Omental fat pad (tissue), 4 donors: ENCODE measurements around the gene HS3ST2. TPM values are rescaled to one million over a fixed set of nuclear protein-coding genes. Genes with fewer than 3 reads are reported as not detected.

ENCODE experiments used
- ATAC-seq: fragments of 150-250 bp; one replicate; pipeline ENCODE4 v1.9.1; 2016; ENCODE audit warnings: mild to moderate bottlenecking, moderate library complexity; ENCODE audit not compliant: low FRiP score
- DNase-seq: peaks from one replicate; pipeline ENCODE4 v3.0.0-alpha.2; 2019; ENCODE audit warnings: low spot score
- CTCF ChIP-seq, 3 donors: fragments of 450-650 bp; IDR thresholded peaks; one replicate each; pipeline ENCODE4 v1.5.1; 2016 to 2017; ENCODE audit warnings: antibody characterized with exemption in 3 of 3, mild to moderate bottlenecking in 3 of 3, moderate library complexity in 2 of 3
- total RNA-seq, 4 donors: library from RNA; depleted of rRNA; stranded (reverse); fragments of >200 nt; gene quantifications; one replicate each; pipeline ENCODE4 v1.1.0, GENCODE V29; 2016

Gene HS3ST2
- total RNA-seq, 4 donors from 2014 or later = 1.7 to 3.6 (median 2.5) TPM

DNA sequence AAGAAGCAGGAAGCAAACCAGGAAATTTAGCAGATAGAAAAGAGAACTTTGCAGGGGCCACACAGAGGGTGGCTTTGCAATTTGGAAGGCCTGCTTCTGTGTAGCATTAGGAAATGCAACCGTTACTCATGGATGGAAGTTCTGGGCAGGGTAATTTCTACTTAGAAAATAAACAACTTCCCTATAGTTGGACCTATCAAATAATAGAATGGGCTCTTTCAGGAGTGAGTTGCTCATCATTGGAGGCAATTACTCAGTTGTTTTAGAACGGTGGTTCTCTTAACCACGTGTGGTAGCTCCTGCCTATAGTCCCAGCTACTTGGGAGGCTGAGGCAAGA, 25.8 kb upstream of the HS3ST2 start:
- ATAC-seq = no peak
- TF ChIP-seq CTCF (IDR thresholded peaks at IDR 0.05) = no peak
- DNase-seq = no peak

DNA sequence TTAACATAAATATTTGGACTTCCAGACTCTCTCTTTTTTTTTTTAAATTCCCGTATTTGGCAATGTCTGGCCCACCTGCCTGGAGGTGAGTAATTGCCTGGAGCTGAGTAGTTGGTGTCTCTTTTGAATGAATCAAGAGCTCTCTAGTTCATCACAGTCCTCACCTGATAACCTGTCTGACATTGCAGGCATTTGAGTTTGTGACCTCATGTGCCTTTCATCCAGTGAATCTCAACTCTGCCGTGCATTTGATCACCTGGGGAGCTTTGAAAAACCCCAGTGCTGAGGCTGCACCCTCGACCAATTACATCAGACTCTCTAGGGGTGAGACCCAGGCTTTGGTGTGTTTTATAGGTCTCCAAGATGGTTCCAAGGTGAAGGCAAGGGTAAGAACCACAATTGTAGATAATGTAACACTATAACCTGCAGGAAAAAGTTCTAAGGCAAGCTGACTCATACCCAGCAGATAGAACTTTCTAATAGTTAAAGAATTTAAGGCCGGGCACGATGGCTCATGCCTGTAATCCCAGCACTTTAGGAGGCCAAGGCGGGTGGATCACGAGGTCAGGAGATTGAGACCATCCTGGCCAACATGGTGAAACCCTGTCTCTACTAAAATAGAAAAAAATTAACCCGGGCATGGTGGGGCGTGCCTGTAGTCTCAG, 24.5 kb upstream of the HS3ST2 start:
- ATAC-seq = no peak
- DNase-seq = no peak
- TF ChIP-seq CTCF (IDR thresholded peaks at IDR 0.05) = no peak

GRCh38 chr16:22797551-22797950, 16.4 kb upstream of the HS3ST2 start:
- TF ChIP-seq CTCF (IDR thresholded peaks at IDR 0.05) = no peak
- ATAC-seq = no peak
- DNase-seq = no peak

- DNase-seq (no peak), ATAC-seq (no peak)
- TF ChIP-seq CTCF (IDR thresholded peaks at IDR 0.05) = no peak
Measured at GRCh38 chr16:22799113-22799512, 14.8 kb upstream of the HS3ST2 start.

DNA sequence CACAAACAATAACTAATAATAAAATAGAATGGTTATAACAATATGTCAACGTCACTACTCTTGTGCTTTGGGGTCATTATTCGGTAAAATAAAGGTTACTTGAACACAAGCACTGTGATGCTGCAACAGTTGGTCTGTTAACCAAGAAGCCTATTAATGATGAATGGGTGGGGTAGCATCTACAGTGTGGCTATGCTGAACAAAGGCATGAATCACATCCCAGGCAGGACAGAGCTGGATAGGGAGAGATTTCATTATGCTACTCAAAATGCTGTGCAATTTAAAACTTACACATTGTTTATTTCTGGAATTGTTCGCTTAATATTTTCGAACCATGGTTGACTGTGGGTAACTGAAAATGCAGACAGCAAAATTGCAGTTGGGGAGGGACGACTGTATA, 9.1 kb upstream of the HS3ST2 start:
- DNase-seq = no peak
- no peak for ATAC-seq
- TF ChIP-seq CTCF (IDR thresholded peaks at IDR 0.05) = no peak

GRCh38 chr16:22805326-22805725, 8.6 kb upstream of the HS3ST2 start:
- TF ChIP-seq CTCF (IDR thresholded peaks at IDR 0.05) = no peak
- DNase-seq = no peak
- no peak for ATAC-seq

DNA sequence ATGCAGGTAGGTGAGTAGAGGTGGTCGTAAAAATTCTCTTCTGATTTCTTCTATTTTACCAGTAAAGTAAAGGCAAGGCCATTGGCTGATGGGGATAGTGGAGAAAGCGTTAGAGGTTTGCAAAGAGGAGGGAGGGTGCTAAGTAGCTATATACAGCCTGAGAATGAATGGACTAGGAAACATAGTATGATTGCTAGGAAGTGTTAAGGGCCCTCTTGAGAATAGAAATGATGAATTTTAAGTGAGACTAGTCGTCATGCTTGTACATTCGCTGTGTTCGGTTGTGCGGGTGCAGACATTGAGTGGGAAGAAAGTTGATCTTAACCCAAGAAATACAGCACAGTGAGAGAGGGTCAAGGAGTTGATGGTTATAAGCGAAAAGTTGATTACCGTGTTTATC, 7.2 kb upstream of the HS3ST2 start:
- no peak for TF ChIP-seq CTCF (IDR thresholded peaks at IDR 0.05)
- ATAC-seq (no peak), DNase-seq (no peak)
